Measurements from ENCODE around the gene SAMD11. TPM values are rescaled to one million over a fixed set of nuclear protein-coding genes. Genes with fewer than 3 reads are reported as not detected.

Gene SAMD11
- polyA plus RNA-seq, 1 donor from 2014 or later: 21.6 TPM

DNA sequence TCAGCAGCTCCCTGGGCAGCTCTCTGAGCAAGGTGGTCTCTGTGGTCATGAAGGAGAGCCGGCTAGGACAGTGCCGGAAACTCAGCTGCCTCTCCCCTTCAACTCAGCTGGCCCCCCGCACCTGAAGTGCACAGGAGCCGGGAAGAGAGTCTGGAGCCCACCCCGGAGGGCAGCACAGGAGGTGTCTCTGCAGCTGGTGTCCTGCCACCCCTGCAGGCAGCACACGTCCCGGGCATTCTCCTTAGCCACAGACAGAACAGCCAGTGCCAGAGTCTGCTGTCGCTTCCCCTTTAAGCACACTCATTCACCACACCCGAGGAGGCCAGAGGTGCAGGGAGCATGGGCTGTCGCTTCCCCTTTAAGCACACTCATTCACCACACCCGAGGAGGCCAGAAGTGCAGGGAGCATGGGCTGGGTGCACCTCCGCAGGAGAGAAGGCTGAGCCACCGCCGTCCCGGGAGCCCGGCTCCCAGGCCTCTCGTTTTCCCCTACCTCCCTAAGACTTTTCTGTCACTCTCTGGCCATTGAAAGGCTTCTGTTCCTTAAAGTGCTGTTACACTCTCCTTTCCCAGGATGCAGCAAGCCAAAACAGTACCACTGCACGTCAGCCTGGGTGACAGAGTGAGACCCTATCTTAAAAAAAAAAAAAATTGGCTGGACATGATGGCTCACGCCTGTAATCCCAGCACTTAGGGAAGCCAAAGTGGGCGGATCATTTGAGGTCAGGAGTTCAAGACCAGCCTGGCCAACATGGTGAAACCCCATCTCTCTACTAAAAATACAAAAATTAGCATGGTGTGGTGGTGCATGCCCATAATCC lies 16.9 kb upstream of the SAMD11 start:
- no peaks in the 10 kb centered on the region for H3K9me3 ChIP-seq (ENCODE audit: low read length)
- no peak overlapping the region for H3K9ac ChIP-seq (ENCODE audit: low read length)
- H3K36me3 ChIP-seq (ENCODE audit: insufficient read depth, low read length): no peaks in the 10 kb centered on the region
- no peaks in the 10 kb centered on the region for H3K79me2 ChIP-seq (replicated peaks; ENCODE audit: insufficient read depth, low read length)
- TF ChIP-seq EP300 (conservative IDR thresholded peaks at IDR 0.05; ENCODE audit: poor library complexity, severe bottlenecking) (no peak), SMC3 (conservative IDR thresholded peaks at IDR 0.05; ENCODE audit: poor library complexity) (no peak), RAD21 (conservative IDR thresholded peaks at IDR 0.05) (no peak), TAF1 (IDR thresholded peaks at IDR 0.05; ENCODE audit: low read depth) (no peak)
- no peak overlapping the region for H3K4me2 ChIP-seq (ENCODE audit: low read length)
- H4K20me1 ChIP-seq (ENCODE audit: insufficient read depth): no peaks in the 10 kb centered on the region
- no peak overlapping the region for H3K4me3 ChIP-seq (ENCODE audit: low read length)
- H3K9me2 ChIP-seq (ENCODE audit: insufficient read depth, low read length): no peaks in the 10 kb centered on the region
- no peaks in the 10 kb centered on the region for H3K27me3 ChIP-seq (ENCODE audit: insufficient read depth, low read depth, low read length)
- no peak overlapping the region for H2AFZ ChIP-seq (ENCODE audit: low read depth, low read length)
- no peak overlapping the region for H3K27ac ChIP-seq (ENCODE audit: low read length)
- no peaks in the 10 kb centered on the region for H3F3A ChIP-seq (ENCODE audit: insufficient read depth, low read length, poor library complexity, severe bottlenecking)

DNA sequence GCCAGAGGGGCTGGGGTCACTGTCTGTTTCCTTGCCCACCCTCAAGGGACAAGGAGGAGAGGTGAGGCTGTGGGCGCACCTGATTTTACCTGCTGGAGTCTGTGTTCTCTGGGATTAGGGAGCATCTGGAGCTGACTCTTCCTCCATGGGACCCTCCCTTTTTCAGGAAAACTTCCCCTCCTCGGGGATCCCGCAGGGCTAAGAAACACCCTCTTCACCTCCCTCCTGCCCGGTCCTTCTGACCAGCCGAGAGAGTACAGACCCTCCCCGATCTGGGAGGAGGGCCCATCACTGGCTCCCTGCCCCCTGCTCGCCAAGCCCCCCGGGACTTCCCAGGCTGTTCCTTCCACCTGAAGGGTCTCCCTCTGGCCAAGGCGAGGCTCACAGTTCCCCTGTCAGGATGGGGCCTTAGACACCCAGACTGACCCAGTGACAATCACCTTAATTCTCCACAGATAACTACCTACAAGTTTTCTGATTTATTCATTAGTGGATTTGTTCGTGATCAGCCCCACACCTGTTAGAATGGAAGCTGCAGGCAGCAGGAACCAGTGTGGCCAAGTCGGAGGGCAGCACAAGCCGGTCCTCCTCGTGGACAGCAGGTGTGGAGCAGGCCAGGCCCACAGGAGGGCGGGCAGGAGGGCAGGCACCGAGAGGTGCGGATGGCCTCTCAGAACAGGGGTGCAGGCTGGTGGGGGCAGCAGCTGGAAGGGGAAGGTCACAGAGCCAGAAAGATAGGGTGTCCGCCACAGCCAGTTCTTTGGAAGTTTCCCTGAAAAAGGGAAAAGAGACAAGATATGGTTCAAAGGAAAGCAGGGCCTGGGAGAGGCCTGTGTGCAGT lies 15.9 kb upstream of the SAMD11 start:
- no peaks in the 10 kb centered on the region for H4K20me1 ChIP-seq (ENCODE audit: insufficient read depth)
- H3F3A ChIP-seq (ENCODE audit: insufficient read depth, low read length, poor library complexity, severe bottlenecking): no peaks in the 10 kb centered on the region
- H3K79me2 ChIP-seq (replicated peaks; ENCODE audit: insufficient read depth, low read length): no peaks in the 10 kb centered on the region
- no peaks in the 10 kb centered on the region for H3K9me2 ChIP-seq (ENCODE audit: insufficient read depth, low read length)
- no peak overlapping the region for H3K4me2 ChIP-seq (ENCODE audit: low read length)
- H3K27me3 ChIP-seq (ENCODE audit: insufficient read depth, low read depth, low read length): no peaks in the 10 kb centered on the region
- no peaks in the 10 kb centered on the region for H3K9me3 ChIP-seq (ENCODE audit: low read length)
- no peak overlapping the region for H3K27ac ChIP-seq (ENCODE audit: low read length)
- H3K9ac ChIP-seq (ENCODE audit: low read length): no peak overlapping the region
- TF ChIP-seq MXI1 (conservative IDR thresholded peaks at IDR 0.05; ENCODE audit: poor library complexity, severe bottlenecking) (no peak), RAD21 (conservative IDR thresholded peaks at IDR 0.05) (no peak)
- no peak overlapping the region for H2AFZ ChIP-seq (ENCODE audit: low read depth, low read length)
- no peaks in the 10 kb centered on the region for H3K36me3 ChIP-seq (ENCODE audit: insufficient read depth, low read length)
- no peak overlapping the region for H3K4me3 ChIP-seq (ENCODE audit: low read length)

DNA sequence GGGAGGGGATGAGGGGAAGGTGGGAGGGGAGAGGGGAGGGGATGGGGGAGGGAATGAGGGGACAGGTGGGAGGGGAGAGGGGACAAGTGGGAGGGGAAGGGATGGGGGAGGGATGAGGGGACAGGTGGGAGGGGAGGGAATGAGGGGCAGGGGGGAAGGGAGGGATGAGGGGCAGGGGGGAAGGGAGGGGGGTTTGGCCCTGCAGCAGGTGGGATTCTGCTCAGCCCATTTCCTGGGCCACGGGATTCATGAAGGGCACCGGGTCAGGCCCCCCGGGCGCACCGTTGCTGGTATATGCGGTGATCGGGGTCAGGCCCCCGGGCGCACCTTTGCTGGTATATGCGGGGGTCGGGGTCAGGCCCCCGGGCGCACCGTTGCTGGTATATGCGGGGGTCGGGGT lies 15.1 kb upstream of the SAMD11 start:
- Histone ChIP-seq H3F3A (ENCODE audit: insufficient read depth, low read length, poor library complexity, severe bottlenecking) (no peaks in the 10 kb centered on the region), H3K4me2 (ENCODE audit: low read length) (no peak overlapping the region), H3K79me2 (replicated peaks; ENCODE audit: insufficient read depth, low read length) (no peaks in the 10 kb centered on the region), H3K27me3 (ENCODE audit: insufficient read depth, low read depth, low read length) (no peaks in the 10 kb centered on the region), H3K36me3 (ENCODE audit: insufficient read depth, low read length) (no peaks in the 10 kb centered on the region), H3K9me3 (ENCODE audit: low read length) (no peaks in the 10 kb centered on the region), H3K4me3 (ENCODE audit: low read length) (no peak overlapping the region), H2AFZ (ENCODE audit: low read depth, low read length) (no peak overlapping the region), H4K20me1 (ENCODE audit: insufficient read depth) (no peaks in the 10 kb centered on the region), H3K27ac (ENCODE audit: low read length) (no peak overlapping the region), H3K9ac (ENCODE audit: low read length) (no peak overlapping the region), H3K9me2 (ENCODE audit: insufficient read depth, low read length) (no peaks in the 10 kb centered on the region)
- TF ChIP-seq, protein P1, sequence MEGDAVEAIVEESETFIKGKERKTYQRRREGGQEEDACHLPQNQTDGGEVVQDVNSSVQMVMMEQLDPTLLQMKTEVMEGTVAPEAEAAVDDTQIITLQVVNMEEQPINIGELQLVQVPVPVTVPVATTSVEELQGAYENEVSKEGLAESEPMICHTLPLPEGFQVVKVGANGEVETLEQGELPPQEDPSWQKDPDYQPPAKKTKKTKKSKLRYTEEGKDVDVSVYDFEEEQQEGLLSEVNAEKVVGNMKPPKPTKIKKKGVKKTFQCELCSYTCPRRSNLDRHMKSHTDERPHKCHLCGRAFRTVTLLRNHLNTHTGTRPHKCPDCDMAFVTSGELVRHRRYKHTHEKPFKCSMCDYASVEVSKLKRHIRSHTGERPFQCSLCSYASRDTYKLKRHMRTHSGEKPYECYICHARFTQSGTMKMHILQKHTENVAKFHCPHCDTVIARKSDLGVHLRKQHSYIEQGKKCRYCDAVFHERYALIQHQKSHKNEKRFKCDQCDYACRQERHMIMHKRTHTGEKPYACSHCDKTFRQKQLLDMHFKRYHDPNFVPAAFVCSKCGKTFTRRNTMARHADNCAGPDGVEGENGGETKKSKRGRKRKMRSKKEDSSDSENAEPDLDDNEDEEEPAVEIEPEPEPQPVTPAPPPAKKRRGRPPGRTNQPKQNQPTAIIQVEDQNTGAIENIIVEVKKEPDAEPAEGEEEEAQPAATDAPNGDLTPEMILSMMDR (IDR thresholded peaks at IDR 0.05; ENCODE audit: poor library complexity, severe bottlenecking): no peak
- TF ChIP-seq TAF1 (IDR thresholded peaks at IDR 0.05; ENCODE audit: low read depth): no peak
- no peak for TF ChIP-seq MXI1 (conservative IDR thresholded peaks at IDR 0.05; ENCODE audit: poor library complexity, severe bottlenecking)
- TF ChIP-seq SMC3 (conservative IDR thresholded peaks at IDR 0.05; ENCODE audit: poor library complexity): no peak
- no peak for TF ChIP-seq POLR2AphosphoS5 (IDR thresholded peaks at IDR 0.05)
- TF ChIP-seq, protein P2, sequence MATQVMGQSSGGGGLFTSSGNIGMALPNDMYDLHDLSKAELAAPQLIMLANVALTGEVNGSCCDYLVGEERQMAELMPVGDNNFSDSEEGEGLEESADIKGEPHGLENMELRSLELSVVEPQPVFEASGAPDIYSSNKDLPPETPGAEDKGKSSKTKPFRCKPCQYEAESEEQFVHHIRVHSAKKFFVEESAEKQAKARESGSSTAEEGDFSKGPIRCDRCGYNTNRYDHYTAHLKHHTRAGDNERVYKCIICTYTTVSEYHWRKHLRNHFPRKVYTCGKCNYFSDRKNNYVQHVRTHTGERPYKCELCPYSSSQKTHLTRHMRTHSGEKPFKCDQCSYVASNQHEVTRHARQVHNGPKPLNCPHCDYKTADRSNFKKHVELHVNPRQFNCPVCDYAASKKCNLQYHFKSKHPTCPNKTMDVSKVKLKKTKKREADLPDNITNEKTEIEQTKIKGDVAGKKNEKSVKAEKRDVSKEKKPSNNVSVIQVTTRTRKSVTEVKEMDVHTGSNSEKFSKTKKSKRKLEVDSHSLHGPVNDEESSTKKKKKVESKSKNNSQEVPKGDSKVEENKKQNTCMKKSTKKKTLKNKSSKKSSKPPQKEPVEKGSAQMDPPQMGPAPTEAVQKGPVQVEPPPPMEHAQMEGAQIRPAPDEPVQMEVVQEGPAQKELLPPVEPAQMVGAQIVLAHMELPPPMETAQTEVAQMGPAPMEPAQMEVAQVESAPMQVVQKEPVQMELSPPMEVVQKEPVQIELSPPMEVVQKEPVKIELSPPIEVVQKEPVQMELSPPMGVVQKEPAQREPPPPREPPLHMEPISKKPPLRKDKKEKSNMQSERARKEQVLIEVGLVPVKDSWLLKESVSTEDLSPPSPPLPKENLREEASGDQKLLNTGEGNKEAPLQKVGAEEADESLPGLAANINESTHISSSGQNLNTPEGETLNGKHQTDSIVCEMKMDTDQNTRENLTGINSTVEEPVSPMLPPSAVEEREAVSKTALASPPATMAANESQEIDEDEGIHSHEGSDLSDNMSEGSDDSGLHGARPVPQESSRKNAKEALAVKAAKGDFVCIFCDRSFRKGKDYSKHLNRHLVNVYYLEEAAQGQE (IDR thresholded peaks at IDR 0.05; ENCODE audit: borderline replicate concordance): no peak
- no peak for TF ChIP-seq EZH2 (IDR thresholded peaks at IDR 0.05; ENCODE audit: borderline replicate concordance, insufficient read depth, low read length, poor library complexity, severe bottlenecking)
- no peak for TF ChIP-seq RAD21 (conservative IDR thresholded peaks at IDR 0.05)
- TF ChIP-seq EP300 (conservative IDR thresholded peaks at IDR 0.05; ENCODE audit: poor library complexity, severe bottlenecking): no peak

All from neural cell (in vitro differentiated cells).